GM12874 (cell line): Measurements from ENCODE around the gene ADAMTS16.

Experiments
- TF ChIP-seq, protein P1 (sequence below): IDR thresholded peaks from 2 replicates; pipeline ENCODE4 v1.5.1; 2011; ENCODE audit warnings: low read depth, mild to moderate bottlenecking, control low read depth, low read length, moderate library complexity; ENCODE audit not compliant: insufficient read depth

ADAMTS16 gene

GRCh38 chr5:5200133-5200532 is 60.0 kb downstream of the ADAMTS16 start:
- TF ChIP-seq, protein P1, sequence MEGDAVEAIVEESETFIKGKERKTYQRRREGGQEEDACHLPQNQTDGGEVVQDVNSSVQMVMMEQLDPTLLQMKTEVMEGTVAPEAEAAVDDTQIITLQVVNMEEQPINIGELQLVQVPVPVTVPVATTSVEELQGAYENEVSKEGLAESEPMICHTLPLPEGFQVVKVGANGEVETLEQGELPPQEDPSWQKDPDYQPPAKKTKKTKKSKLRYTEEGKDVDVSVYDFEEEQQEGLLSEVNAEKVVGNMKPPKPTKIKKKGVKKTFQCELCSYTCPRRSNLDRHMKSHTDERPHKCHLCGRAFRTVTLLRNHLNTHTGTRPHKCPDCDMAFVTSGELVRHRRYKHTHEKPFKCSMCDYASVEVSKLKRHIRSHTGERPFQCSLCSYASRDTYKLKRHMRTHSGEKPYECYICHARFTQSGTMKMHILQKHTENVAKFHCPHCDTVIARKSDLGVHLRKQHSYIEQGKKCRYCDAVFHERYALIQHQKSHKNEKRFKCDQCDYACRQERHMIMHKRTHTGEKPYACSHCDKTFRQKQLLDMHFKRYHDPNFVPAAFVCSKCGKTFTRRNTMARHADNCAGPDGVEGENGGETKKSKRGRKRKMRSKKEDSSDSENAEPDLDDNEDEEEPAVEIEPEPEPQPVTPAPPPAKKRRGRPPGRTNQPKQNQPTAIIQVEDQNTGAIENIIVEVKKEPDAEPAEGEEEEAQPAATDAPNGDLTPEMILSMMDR = no peak

- TF ChIP-seq, protein P1 = no peak
Measured at GRCh38 chr5:5202321-5202720, 62.2 kb downstream of the ADAMTS16 start.

DNA sequence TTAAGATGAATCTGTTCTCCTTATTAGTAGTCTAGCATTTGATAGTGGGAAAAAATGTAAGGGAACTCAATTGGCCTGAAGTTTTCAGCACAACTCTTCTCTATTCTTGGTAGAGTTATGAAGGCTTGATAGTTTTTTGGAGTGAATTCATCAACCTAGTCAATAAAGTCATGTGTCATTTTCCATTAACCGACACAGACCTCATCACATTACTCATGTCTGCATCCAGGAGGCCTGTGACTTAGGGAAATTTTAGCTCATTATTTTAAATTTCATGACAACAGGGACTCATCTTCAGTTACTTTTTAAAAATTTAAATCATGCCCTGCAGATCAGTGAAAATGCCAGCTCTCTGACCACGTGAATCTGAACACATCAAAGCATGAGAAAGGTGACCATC is 63.3 kb downstream of the ADAMTS16 start:
- TF ChIP-seq, protein P1 = no peak

GRCh38 chr5:5207828-5208227 is 67.7 kb downstream of the ADAMTS16 start:
- TF ChIP-seq, protein P1 = no peak

DNA sequence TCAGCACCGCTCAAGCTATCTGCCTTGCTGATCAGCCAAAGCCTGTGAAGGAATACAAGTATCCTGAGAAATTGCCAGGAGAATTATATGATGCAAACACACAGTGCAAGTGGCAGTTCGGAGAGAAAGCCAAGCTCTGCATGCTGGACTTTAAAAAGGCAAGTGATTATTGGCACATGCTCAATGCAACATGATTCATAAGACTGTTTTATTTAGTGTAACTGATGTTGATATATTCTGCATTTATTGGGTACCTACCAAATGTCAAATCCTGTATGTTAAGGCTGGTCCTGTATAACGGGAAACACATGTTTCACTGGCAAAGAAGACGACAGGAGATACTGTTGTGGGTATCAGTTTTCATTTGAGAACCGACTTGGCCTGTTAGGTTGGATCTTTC is 69.0 kb downstream of the ADAMTS16 start:
- TF ChIP-seq, protein P1 = no peak

DNA sequence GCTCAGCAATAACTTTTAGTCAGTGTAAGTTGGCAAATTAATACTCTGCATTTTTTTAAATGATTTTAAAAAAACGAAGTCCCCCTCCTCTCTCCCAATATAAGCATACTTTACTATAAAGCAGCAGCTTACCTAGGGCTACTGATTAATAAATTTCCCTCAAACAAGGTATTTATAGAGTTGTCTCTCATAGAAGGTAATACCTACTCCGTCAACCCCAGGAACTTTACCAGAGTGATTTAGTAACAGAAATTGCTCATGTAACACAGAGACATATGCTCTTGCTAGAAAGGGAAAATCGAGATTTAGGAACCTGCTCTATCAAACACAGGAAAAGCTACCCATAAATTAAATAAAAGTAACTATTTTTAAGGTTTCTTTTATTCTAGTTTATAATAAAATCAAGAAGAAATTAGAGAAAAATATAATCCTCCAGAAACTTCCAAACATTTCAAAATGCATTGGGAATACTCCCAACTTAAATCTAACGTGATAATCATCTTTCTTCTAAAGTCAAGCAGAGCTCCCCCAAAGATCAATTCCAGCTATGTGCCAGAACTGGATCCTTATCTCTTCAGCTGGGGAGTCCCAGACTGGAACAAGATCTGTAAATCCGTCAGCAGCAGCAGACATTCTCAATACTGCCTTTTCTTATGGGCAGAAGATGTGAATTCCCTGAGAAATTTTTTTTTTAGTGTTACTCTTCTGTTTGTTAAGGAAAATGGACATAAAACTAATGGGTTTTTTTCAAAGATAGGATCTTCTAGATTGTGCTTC is 69.6 kb downstream of the ADAMTS16 start:
- TF ChIP-seq, protein P1 = no peak

GRCh38 chr5:5217371-5217770 is 77.2 kb downstream of the ADAMTS16 start:
- TF ChIP-seq, protein P1 = no peak
